Upper lobe of left lung (tissue), 6 donors: ENCODE data around the gene BIRC7. TPM values are rescaled to one million over a fixed set of nuclear protein-coding genes. Genes with fewer than 3 reads are reported as not detected.

ENCODE experiments used
- ATAC-seq, 2 donors: fragments of 200-7000 bp; cut with Tn5 transposase; one replicate each; pipeline ENCODE4 v1.9.1; 2022; ENCODE audit warnings: mild to moderate bottlenecking in 2 of 2, moderate library complexity in 2 of 2; ENCODE audit not compliant: low FRiP score in 2 of 2
- DNase-seq, 2 donors: peaks; one replicate each; pipeline ENCODE4 v3.0.0-alpha.2; 2019 to 2020
- H3K27ac ChIP-seq, 4 donors: fragments of 200-600 bp; sonication (generic); one replicate each; pipeline ENCODE4 v1.5.1; 2016 to 2019
- H3K27me3 ChIP-seq, 4 donors: fragments of 200-600 bp; sonication (generic); one replicate each; pipeline ENCODE4 v1.5.1; 2017 to 2019
- H3K36me3 ChIP-seq, 4 donors: fragments of 200-600 bp; sonication (generic); one replicate each; pipeline ENCODE4 v1.5.1; 2016 to 2019
- H3K4me1 ChIP-seq, 4 donors: fragments of 200-600 bp; sonication (generic); one replicate each; pipeline ENCODE4 v1.5.1; 2018 to 2019
- H3K4me3 ChIP-seq, 4 donors: fragments of 200-600 bp; sonication (generic); one replicate each; pipeline ENCODE4 v1.5.1; 2017 to 2019; ENCODE audit warnings: mild to moderate bottlenecking in 2 of 4, moderate library complexity in 1 of 4
- H3K9me3 ChIP-seq, 4 donors: fragments of 200-600 bp; sonication (generic); one replicate each; pipeline ENCODE4 v1.5.1; 2018 to 2019
- CTCF ChIP-seq, 6 experiments: fragments of 450-650 bp in 4 of 6; fragments of 200-600 bp in 2 of 6; sonication (generic) in 2 of 6; IDR thresholded peaks; one replicate each; pipeline ENCODE4 v1.5.1; 2016 to 2019; ENCODE audit warnings: antibody characterized with exemption in 6 of 6
- EP300 ChIP-seq, 4 donors: sonication (generic); formaldehyde crosslinking; IDR thresholded peaks; one replicate each; pipeline ENCODE4 v1.5.1; 2017; ENCODE audit warnings: antibody characterized with exemption in 4 of 4, control low read depth in 2 of 4
- POLR2A ChIP-seq, 4 donors: fragments of 450-650 bp; IDR thresholded peaks; one replicate each; pipeline ENCODE4 v1.5.1; 2016 to 2017; ENCODE audit warnings: antibody characterized with exemption in 4 of 4, mild to moderate bottlenecking in 2 of 4
- POLR2AphosphoS5 ChIP-seq, 2 donors: sonication (generic); formaldehyde crosslinking; IDR thresholded peaks; one replicate each; pipeline ENCODE4 v1.5.1; 2017; ENCODE audit warnings: antibody characterized with exemption in 2 of 2
- WGBS, 2 donors: methylation state at CpG; one replicate each; pipeline ENCODE4 v1.1.5; 2017 to 2018; 5-methylcytosine and 5-hydroxymethylcytosine counted together
- total RNA-seq, 6 donors: library from RNA; depleted of rRNA in 4 of 6; stranded (reverse); fragments of >200 nt in 4 of 6; gene quantifications; one replicate each; pipeline versions ENCODE4 v1.1.0 to v1.2.1, GENCODE V29; 2016 to 2021
- donor health status: DM: no; HTN: no; CAD: no; lungs with moderate emphysema.
- donor health status: DM: no; HTN: yes; CAD: no; lungs with severe emphysema.

Gene BIRC7
- total RNA-seq, 6 donors from 2014 or later, result 1.3 to 15.0 (median 2.8) TPM; not detected in 2

- Histone ChIP-seq H3K9me3 (no peaks in the 10 kb centered on the region), H3K27me3 (no peaks in the 10 kb centered on the region), H3K27ac (no peak overlapping the region), H3K4me1 (no peaks in the 10 kb centered on the region), H3K4me3 (no peak overlapping the region), H3K36me3 (peaks cover 10 to 100% (median 88%) of the 10 kb centered on the region in 4 donors)
- no peak for ATAC-seq
- TF ChIP-seq EP300 (IDR thresholded peaks at IDR 0.05) (no peak), POLR2A (IDR thresholded peaks at IDR 0.05) (no peak), CTCF (IDR thresholded peaks at IDR 0.05) (no peak), POLR2AphosphoS5 (IDR thresholded peaks at IDR 0.05) (no peak)
- DNase-seq, result peak in 1 of 2 donors; percentile 64
- 95 to 97% methylated on average over 26 to 33 of the region's 33 CpGs for WGBS, 2 donors
Observed at GRCh38 chr20:63283397-63284082, 47.8 kb downstream of the BIRC7 start.

- H3K27me3 ChIP-seq, result no peaks in the 10 kb centered on the region
- H3K36me3 ChIP-seq, result peaks cover 7 to 100% (median 87%) of the 10 kb centered on the region in 4 donors
- 58 to 86% methylated on average over 6 to 14 of the region's 14 CpGs for WGBS, 2 donors
- H3K9me3 ChIP-seq, result no peaks in the 10 kb centered on the region
- ATAC-seq (no peak), DNase-seq (peak in 1 of 2 donors; percentile 69)
- no peaks in the 10 kb centered on the region for H3K4me1 ChIP-seq
- TF ChIP-seq EP300 (IDR thresholded peaks at IDR 0.05) (no peak), POLR2A (IDR thresholded peaks at IDR 0.05) (no peak), POLR2AphosphoS5 (IDR thresholded peaks at IDR 0.05) (no peak), CTCF (IDR thresholded peaks at IDR 0.05) (no peak)
- H3K4me3 ChIP-seq, result peak overlapping the region in 1 of 4 donors; percentile 4
- no peak overlapping the region for H3K27ac ChIP-seq
Observed at GRCh38 chr20:63284083-63284440, 48.4 kb downstream of the BIRC7 start.

GRCh38 chr20:63284544-63284949, 48.8 kb downstream of the BIRC7 start:
- Histone ChIP-seq H3K9me3 (no peaks in the 10 kb centered on the region), H3K36me3 (peaks cover 7 to 100% (median 85%) of the 10 kb centered on the region in 4 donors), H3K4me3 (peak overlapping the region in 1 of 4 donors; percentile 4), H3K27me3 (no peaks in the 10 kb centered on the region), H3K4me1 (no peaks in the 10 kb centered on the region), H3K27ac (no peak overlapping the region)
- ATAC-seq (no peak), DNase-seq (peak in 1 of 2 donors; percentile 79)
- 84% methylated on average over 10 to 25 of the region's 25 CpGs for WGBS, 2 donors
- TF ChIP-seq EP300 (IDR thresholded peaks at IDR 0.05) (no peak), POLR2AphosphoS5 (IDR thresholded peaks at IDR 0.05) (no peak), POLR2A (IDR thresholded peaks at IDR 0.05) (no peak), CTCF (IDR thresholded peaks at IDR 0.05) (no peak)

GRCh38 chr20:63284981-63285524, 49.3 kb downstream of the BIRC7 start:
- DNase-seq (peak in 1 of 2 donors; percentile 63), ATAC-seq (no peak)
- no peaks in the 10 kb centered on the region for H3K4me1 ChIP-seq
- no peaks in the 10 kb centered on the region for H3K9me3 ChIP-seq
- no peaks in the 10 kb centered on the region for H3K27me3 ChIP-seq
- 86 to 93% methylated on average over 6 to 11 of the region's 13 CpGs for WGBS, 2 donors
- H3K27ac ChIP-seq, result no peak overlapping the region
- H3K4me3 ChIP-seq, result no peak overlapping the region
- TF ChIP-seq POLR2A (IDR thresholded peaks at IDR 0.05), result no peak
- no peak for TF ChIP-seq CTCF (IDR thresholded peaks at IDR 0.05)
- no peak for TF ChIP-seq POLR2AphosphoS5 (IDR thresholded peaks at IDR 0.05)
- no peak for TF ChIP-seq EP300 (IDR thresholded peaks at IDR 0.05)
- peaks cover 7 to 98% (median 80%) of the 10 kb centered on the region in 4 donors for H3K36me3 ChIP-seq
